AG09309 (cell line): ENCODE results near the gene NAMPT.

Experiments
- DNase-seq: peaks from one replicate; pipeline ENCODE4 v3.0.0-alpha.2; 2010; ENCODE audit warnings: low read depth
- H3K4me3 ChIP-seq: 2 replicates; pipeline ENCODE4 v1.5.1; 2011; ENCODE audit warnings: mild to moderate bottlenecking, low read depth, low read length, moderate library complexity; ENCODE audit not compliant: control insufficient read depth
- TF ChIP-seq, protein P1 (sequence below): IDR thresholded peaks from 2 replicates; pipeline ENCODE4 v1.5.1; 2011; ENCODE audit warnings: mild to moderate bottlenecking, low read depth, low read length, inconsistent platforms; ENCODE audit not compliant: insufficient read depth, control insufficient read depth; ENCODE audit errors: missing control alignments

NAMPT gene

DNA sequence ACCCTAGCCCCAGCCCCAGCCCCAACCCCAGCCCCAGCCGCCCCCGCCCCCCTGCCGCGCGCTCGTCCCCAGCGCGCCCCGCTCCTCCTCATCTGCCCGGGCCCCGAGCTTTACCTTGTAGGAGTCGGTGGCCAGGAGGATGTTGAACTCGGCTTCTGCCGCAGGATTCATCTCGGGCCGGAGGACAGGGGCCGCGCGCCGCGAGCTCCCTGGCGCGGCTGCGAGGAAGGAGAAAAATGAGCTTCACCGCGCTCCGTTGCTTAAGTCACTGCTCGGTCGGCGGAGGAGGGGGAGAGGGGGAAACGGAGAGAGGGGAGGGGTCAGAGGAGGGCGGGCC lies at the start of gene NAMPT:
TSS of gene NAMPT (minus strand) at position 270 of the 337 bp plus-strand sequence. CDS start at position 171, 99 bp downstream.
- H3K4me3 ChIP-seq: peak within 1 kb of the TSS; percentile 94
- TF ChIP-seq, protein P1, sequence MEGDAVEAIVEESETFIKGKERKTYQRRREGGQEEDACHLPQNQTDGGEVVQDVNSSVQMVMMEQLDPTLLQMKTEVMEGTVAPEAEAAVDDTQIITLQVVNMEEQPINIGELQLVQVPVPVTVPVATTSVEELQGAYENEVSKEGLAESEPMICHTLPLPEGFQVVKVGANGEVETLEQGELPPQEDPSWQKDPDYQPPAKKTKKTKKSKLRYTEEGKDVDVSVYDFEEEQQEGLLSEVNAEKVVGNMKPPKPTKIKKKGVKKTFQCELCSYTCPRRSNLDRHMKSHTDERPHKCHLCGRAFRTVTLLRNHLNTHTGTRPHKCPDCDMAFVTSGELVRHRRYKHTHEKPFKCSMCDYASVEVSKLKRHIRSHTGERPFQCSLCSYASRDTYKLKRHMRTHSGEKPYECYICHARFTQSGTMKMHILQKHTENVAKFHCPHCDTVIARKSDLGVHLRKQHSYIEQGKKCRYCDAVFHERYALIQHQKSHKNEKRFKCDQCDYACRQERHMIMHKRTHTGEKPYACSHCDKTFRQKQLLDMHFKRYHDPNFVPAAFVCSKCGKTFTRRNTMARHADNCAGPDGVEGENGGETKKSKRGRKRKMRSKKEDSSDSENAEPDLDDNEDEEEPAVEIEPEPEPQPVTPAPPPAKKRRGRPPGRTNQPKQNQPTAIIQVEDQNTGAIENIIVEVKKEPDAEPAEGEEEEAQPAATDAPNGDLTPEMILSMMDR: no peak

DNA sequence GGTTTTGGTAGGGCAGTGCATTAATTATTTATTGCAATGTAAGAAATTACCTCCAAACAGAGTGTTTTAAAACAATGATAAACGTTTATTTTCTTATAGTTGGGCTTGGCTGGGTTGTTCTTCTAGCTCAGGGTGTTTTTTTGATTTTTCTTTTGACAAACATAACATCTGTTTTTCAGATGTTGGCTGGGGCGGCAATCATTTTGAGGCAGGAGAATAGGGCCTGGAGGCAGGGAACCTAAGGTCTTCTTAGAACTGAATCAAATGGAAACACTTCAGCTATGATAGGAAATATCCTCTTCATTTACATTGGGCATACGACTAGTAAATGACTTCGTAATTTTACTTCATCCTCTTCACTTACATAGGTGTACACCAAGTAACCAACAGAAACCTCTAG lies 47.4 kb upstream of the NAMPT start:
- H3K4me3 ChIP-seq: no peak overlapping the region
- no peak for DNase-seq
- TF ChIP-seq, protein P1: no peak

More for the DNA sequence above, at the start of gene NAMPT:
- no peak for DNase-seq

DNA sequence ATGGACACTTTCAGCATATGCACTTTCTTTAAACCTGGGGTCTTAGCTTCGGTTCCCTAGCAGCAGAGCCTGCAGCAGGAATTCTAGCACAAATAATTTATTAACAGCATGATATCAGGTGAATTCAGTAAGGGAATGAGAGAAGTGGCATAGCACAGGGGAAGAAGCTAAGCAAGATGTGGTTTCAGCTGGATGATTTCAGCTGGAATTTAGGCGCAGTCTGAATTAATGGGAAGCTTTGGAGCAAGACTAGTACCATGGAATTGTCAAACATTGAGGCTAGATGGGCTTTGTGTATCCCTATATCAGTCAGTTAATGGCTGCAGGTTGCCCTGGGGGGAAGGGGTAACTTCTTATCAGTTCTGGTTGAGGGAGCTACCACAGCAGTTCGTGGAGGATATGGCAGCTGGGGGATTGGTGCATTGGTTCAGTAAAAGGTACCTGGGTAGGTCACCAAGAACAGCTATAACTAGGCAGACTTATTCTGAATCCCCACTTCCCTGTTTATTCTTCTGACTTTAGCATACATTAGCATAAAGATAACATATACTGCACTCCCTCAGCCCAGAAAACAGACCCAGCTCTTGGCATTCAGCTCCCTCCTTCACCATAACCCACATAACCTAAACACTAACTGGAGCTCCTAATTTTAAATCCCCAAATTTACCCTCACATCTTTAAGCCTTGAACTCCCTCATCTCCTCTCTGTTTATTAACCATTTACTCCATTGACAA lies 46.8 kb upstream of the NAMPT start:
- DNase-seq: no peak
- H3K4me3 ChIP-seq: no peak overlapping the region
- TF ChIP-seq, protein P1: no peak

DNA sequence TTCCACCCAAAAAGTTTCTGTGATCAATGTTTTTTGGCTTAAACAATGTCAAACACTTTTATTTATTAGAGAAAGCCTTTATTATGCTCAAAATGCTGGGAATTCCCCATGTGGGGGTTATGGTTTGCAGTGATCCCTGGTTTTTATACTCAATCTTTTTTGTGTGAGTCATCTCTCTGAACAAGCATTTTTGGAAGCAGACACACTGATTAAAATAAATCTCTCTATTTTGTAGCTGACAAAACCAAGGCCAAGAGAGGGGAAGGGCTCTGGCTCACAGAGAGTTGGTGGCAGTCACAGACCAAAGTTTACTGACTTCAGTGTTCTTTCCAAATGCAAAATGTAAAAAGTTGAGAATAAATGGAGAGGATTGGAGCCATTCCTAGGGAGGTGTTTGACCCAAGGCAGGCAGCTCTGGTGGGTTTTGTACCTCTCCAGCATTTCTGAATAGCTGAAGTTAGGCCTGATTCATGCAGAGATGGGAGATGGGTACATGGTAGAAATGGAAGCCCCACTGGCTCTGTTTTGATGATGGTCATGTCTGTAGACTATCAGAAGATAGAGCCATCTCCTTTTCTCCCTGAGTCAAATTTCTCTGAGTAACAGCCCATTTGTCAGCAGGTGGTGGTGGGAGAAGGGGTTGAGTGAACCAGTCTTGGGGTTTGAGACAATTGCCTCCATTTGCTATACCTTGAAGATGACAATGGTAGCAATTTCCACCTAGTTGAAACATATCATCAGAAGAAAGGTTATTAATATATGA lies 45.4 kb upstream of the NAMPT start:
- TF ChIP-seq, protein P1: no peak
- peak; percentile 20 for DNase-seq
- no peak overlapping the region for H3K4me3 ChIP-seq

DNA sequence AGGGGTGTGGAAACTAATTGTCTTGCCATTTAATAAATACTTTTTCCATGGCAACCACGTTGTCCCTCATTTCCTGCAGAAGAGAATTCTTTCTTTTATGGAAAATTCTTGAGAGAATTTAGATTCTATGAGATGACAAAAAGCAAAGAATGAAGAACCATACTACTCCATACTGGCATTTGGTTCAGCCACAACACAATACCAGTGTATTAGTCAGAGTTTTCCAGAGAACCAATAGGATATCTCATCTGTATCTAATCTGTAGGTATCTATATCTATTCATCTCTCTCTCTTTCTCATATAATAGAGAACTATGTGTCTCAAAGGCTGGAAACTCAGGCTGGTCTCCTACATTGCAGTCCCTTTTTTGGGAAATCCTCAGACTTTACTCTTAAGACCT lies 44.6 kb upstream of the NAMPT start:
- no peak for DNase-seq
- H3K4me3 ChIP-seq: no peak overlapping the region
- TF ChIP-seq, protein P1: no peak

DNA sequence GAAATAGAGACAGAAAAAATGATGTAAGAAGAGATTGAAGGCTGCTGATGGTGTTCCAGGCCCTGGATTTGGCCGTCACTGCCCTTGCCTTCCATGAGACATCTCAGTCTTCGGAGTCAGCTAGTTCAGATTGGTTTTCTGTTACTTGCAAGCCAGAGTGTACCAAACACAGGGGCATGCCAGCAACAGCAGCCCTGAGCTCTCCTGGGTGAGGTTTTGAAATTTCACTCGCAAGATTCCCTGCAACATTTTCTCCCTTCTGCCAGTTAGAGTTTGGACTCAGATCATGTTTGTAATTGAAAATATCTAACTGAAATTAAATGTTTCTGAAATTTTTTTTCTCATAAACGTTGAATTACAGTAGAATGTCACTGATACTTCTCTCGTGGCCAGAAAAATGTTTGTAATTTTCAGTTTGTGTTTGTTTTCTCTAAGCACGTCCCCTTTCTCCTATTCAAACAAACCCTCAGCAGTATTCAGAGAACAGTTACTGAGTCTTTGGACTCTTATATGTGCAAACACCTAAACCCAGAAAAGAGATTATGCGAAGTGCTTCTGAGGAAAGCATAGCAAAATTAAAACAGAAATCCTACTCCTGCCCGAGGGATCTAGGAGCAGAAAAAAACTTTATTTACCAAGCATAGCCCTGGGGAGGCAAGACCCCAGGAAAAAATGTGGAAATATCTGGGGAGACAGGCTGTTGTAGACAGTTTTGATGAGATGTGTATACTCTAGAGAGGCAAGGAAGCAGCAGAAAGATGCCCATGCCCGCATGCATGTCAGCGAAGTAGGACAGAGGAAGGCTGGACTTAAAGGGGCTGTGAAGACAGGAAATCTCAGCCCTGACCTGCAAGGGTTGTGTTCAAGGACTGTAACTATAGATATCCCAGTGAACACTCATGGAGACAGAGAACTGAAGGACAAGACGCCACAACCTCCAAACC lies 43.0 kb upstream of the NAMPT start:
- no peak for DNase-seq
- TF ChIP-seq, protein P1: no peak
- H3K4me3 ChIP-seq: no peak overlapping the region
